Ishikawa (cell line): ENCODE results near the gene RBM41.

Source experiments
- CEBPB ChIP-seq: IDR thresholded peaks from 2 replicates; pipeline ENCODE4 v1.6.1; 2012
- CREB1 ChIP-seq: IDR thresholded peaks from 2 replicates; pipeline ENCODE4 v1.6.1; 2012; ENCODE audit warnings: low read depth
- EGR1 ChIP-seq: IDR thresholded peaks from 2 replicates; pipeline ENCODE4 v1.6.1; 2012
- EP300 ChIP-seq: IDR thresholded peaks from 2 replicates; pipeline ENCODE4 v1.6.1; 2012; ENCODE audit warnings: borderline replicate concordance
- FOXM1 ChIP-seq: IDR thresholded peaks from 2 replicates; pipeline ENCODE4 v1.6.1; 2012; ENCODE audit warnings: low read depth, borderline replicate concordance
- MAX ChIP-seq: IDR thresholded peaks from 2 replicates; pipeline ENCODE4 v1.6.1; 2012
- NFIC ChIP-seq: IDR thresholded peaks from 2 replicates; pipeline ENCODE4 v1.6.1; 2012
- RAD21 ChIP-seq: IDR thresholded peaks from 2 replicates; pipeline ENCODE4 v1.6.1; 2012; ENCODE audit warnings: low read depth
- TAF1 ChIP-seq: IDR thresholded peaks from 2 replicates; pipeline ENCODE4 v1.6.1; 2012; ENCODE audit warnings: low read depth, mild to moderate bottlenecking
- TCF12 ChIP-seq: IDR thresholded peaks from 2 replicates; pipeline ENCODE4 v1.6.1; 2012; ENCODE audit warnings: low read depth
- TEAD4 ChIP-seq: IDR thresholded peaks from 2 replicates; pipeline ENCODE4 v1.6.1; 2012
- USF1 ChIP-seq: IDR thresholded peaks from 2 replicates; pipeline ENCODE4 v1.6.1; 2012
- YY1 ChIP-seq: IDR thresholded peaks from 2 replicates; pipeline ENCODE4 v1.6.1; 2012; ENCODE audit warnings: low read depth
- ZBTB7A ChIP-seq: IDR thresholded peaks from 2 replicates; pipeline ENCODE4 v1.6.1; 2012; ENCODE audit warnings: low read depth
- TF ChIP-seq, protein P1 (sequence below): IDR thresholded peaks from 2 replicates; pipeline ENCODE4 v1.6.1; 2012; ENCODE audit warnings: low read depth, mild to moderate bottlenecking

Gene RBM41

GRCh38 chrX:107118322-107119147, at the start of gene RBM41:
Gene RBM41, minus strand, starts transcription at chrX:107118822. Its CDS starts 49 bp downstream, at chrX:107118773.
- TF ChIP-seq TAF1 (peak; percentile 32; the same call in 1 of the 2 replicates), ZBTB7A (no peak)

- TF ChIP-seq YY1, result no peak
- no peak for TF ChIP-seq ZBTB7A
- TF ChIP-seq TEAD4, result no peak
- no peak for TF ChIP-seq FOXM1
- no peak for TF ChIP-seq RAD21
- no peak for TF ChIP-seq USF1
- TF ChIP-seq EGR1, result no peak
- TF ChIP-seq, protein P1, sequence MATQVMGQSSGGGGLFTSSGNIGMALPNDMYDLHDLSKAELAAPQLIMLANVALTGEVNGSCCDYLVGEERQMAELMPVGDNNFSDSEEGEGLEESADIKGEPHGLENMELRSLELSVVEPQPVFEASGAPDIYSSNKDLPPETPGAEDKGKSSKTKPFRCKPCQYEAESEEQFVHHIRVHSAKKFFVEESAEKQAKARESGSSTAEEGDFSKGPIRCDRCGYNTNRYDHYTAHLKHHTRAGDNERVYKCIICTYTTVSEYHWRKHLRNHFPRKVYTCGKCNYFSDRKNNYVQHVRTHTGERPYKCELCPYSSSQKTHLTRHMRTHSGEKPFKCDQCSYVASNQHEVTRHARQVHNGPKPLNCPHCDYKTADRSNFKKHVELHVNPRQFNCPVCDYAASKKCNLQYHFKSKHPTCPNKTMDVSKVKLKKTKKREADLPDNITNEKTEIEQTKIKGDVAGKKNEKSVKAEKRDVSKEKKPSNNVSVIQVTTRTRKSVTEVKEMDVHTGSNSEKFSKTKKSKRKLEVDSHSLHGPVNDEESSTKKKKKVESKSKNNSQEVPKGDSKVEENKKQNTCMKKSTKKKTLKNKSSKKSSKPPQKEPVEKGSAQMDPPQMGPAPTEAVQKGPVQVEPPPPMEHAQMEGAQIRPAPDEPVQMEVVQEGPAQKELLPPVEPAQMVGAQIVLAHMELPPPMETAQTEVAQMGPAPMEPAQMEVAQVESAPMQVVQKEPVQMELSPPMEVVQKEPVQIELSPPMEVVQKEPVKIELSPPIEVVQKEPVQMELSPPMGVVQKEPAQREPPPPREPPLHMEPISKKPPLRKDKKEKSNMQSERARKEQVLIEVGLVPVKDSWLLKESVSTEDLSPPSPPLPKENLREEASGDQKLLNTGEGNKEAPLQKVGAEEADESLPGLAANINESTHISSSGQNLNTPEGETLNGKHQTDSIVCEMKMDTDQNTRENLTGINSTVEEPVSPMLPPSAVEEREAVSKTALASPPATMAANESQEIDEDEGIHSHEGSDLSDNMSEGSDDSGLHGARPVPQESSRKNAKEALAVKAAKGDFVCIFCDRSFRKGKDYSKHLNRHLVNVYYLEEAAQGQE, result no peak
- TF ChIP-seq CREB1, result no peak
Observed at GRCh38 chrX:107168257-107168656, 49.6 kb upstream of the RBM41 start.

DNA sequence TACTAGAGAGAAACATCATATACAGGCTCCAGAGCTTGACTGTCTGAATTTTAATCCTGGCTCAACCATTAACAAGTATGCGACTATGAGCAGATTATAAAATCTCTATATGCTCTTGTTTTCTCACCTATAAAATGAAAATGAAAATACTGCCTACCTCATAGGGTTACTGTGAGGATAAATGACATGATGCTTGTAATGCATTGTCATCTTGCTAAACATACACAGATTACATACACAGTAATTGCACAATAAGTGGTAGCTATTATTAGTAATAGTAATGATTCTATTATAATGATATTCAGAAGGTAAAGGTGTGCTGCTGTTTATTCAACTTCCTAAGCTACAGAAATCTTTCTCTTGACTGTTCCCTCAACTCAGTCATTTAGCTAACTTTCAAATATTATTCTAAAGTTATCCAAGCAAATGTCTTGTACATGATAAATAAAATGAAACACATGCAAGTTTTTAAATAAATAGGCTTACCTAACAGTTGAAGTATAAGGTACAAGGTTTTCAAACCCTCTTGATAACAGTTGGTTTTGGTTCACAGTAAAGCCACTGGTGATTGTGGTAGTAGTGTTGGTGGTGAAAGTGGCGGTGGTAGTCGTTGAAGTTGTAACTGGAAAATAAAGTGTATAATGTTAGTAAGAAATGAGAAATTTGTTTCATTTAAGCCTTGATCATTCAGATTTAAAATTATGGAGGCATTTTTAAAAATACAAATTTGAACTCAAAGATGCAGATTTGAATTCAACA, 48.7 kb upstream of the RBM41 start:
- TF ChIP-seq EP300 (no peak), MAX (no peak), TAF1 (no peak), ZBTB7A (no peak), CEBPB (no peak)
- TF ChIP-seq, protein P1, result no peak

DNA sequence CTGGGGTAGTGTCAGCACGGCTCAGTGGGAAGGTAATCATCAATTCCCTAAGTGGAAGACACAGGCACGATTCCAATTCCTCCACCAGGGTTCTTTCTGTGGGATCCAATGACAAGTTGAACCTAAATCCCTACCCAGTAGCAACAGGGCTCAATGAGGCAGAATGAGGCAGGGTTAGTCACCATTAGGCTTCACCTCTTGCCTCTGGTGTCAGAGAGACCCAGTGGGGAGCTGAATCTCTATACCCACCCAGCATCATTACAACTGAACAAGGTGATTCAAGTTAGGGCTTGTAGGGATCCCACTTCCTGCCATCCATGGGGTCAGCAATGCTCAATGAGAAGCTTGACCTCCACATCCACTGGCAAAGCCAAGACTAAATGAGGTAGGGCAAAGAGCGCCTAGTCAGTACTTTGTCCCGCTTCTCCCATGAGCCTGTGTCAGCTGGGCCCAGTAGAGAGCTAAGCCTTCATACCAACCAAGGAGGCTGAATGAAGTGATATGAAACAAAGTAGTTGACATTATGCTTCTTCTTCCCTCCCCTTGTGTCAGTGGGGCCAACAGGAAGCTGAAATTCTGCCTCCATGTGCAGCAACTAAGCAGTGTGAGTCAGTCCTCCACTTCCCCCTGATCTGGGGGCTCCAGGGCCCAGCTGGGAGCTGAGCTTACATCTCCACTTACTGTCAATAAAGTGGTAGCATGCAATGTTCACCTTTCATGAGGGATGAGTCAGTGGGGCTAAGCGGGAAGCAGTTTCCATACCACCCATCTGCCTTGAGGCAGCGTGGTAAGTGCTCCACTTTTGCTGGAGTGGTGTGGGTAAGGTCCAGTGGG, 36.4 kb upstream of the RBM41 start:
- TF ChIP-seq RAD21, result no peak
- no peak for TF ChIP-seq TAF1
- no peak for TF ChIP-seq FOXM1

DNA sequence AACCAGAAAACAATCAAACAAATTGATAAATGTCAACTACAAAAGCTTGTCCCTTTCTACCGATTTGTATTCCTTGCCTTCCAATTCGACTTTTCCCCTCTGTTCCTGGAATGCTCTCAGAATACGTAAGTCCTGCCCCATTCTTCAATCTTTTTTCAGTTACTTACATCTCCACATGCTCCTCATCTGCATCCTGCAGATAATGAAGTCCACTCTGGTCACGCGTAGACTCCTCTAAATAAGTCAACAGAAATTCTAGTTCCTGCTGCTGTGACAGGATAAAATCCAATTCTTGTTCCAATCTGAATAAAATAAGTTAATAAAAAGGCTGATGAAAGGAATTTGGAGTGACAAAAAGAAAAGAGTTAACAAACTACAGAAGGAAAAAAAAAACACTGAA, 34.4 kb upstream of the RBM41 start:
- TF ChIP-seq RAD21 (no peak), USF1 (no peak), CEBPB (no peak), YY1 (no peak), TEAD4 (no peak), TCF12 (no peak), MAX (no peak), EGR1 (no peak), CREB1 (no peak), FOXM1 (no peak), EP300 (no peak), ZBTB7A (no peak), TAF1 (no peak), NFIC (no peak)
- TF ChIP-seq, protein P1, result no peak
